ENCODE results near the gene MCTP2.

Gene MCTP2

GRCh38 chr15:94456226-94456625 lies 224.9 kb downstream of the MCTP2 start:
- H3K79me1 ChIP-seq (ENCODE audit: low read depth, low read length) = no peaks in the 10 kb centered on the region
- DNase-seq (ENCODE audit: low spot score) = no peak
- H2BK15ac ChIP-seq (ENCODE audit: low read length) = no peak overlapping the region
- no peak overlapping the region for H2BK5ac ChIP-seq (ENCODE audit: low read length)
- H3K36me3 ChIP-seq (replicated peaks in 1 of 2; ENCODE audit: control insufficient read depth in 2 of 2, insufficient read depth in 2 of 2, low read length in 2 of 2) = no peaks in the 10 kb centered on the region
- H3K9me3 ChIP-seq (replicated peaks in 1 of 2; ENCODE audit: control insufficient read depth in 2 of 2, insufficient read depth in 1 of 2, low read depth in 1 of 2, low read length in 2 of 2) = no peaks in the 10 kb centered on the region
- no peak overlapping the region for H3K9ac ChIP-seq (ENCODE audit: low read depth, low read length, poor library complexity)
- no peak overlapping the region for H3K27ac ChIP-seq (replicated peaks; ENCODE audit: low read length)
- WGBS, 2 donors (ENCODE audit: extremely low coverage in 2 of 2, insufficient read length in 2 of 2, insufficient replicate concordance in 1 of 2) = no CpG with 5 or more reads among the region's 5 CpGs
- no peak overlapping the region for H2BK12ac ChIP-seq (ENCODE audit: low read length)
- no peak overlapping the region for H2AFZ ChIP-seq (ENCODE audit: low read length)
- H3K23ac ChIP-seq (ENCODE audit: low read depth, low read length, poor library complexity) = no peak overlapping the region
- no peak overlapping the region for H2AK5ac ChIP-seq (ENCODE audit: low read depth, low read length)
- no peak overlapping the region for H3K4me3 ChIP-seq (ENCODE audit: low read length in 2 of 2)
- no peak overlapping the region for H3K4ac ChIP-seq (ENCODE audit: low read length)
- no peak overlapping the region for H3K4me2 ChIP-seq (ENCODE audit: insufficient read depth, low read length, poor library complexity, severe bottlenecking)
- H4K8ac ChIP-seq (ENCODE audit: low read depth, low read length) = no peak overlapping the region
- peaks cover 9 to 10% of the 10 kb centered on the region in 2 donors for H3K4me1 ChIP-seq (ENCODE audit: control insufficient read depth in 2 of 2, insufficient read depth in 1 of 2, low read depth in 1 of 2, low read length in 2 of 2)
- H4K91ac ChIP-seq (ENCODE audit: low read depth, low read length, poor library complexity) = no peak overlapping the region
- no peak overlapping the region for H2BK120ac ChIP-seq (ENCODE audit: low read depth, low read length)
- no peak overlapping the region for H3K14ac ChIP-seq (ENCODE audit: low read length)
- H3K27me3 ChIP-seq (ENCODE audit: control insufficient read depth in 3 of 3, insufficient read depth in 3 of 3, low read depth in 1 of 3, low read length in 3 of 3) = no peaks in the 10 kb centered on the region
- H3K18ac ChIP-seq (ENCODE audit: low read length) = no peak overlapping the region

GRCh38 chr15:94457661-94458060 lies 226.3 kb downstream of the MCTP2 start:
- no peak overlapping the region for H4K91ac ChIP-seq (ENCODE audit: low read depth, low read length, poor library complexity)
- no peak overlapping the region for H3K18ac ChIP-seq (ENCODE audit: low read length)
- H3K4me1 ChIP-seq (ENCODE audit: control insufficient read depth in 2 of 2, insufficient read depth in 1 of 2, low read depth in 1 of 2, low read length in 2 of 2) = peaks cover 9 to 16% of the 10 kb centered on the region in 2 donors
- no peak overlapping the region for H2BK15ac ChIP-seq (ENCODE audit: low read length)
- H2BK120ac ChIP-seq (ENCODE audit: low read depth, low read length) = no peak overlapping the region
- H3K79me1 ChIP-seq (ENCODE audit: low read depth, low read length) = no peaks in the 10 kb centered on the region
- H3K9me3 ChIP-seq (replicated peaks in 1 of 2; ENCODE audit: control insufficient read depth in 2 of 2, insufficient read depth in 1 of 2, low read depth in 1 of 2, low read length in 2 of 2) = no peaks in the 10 kb centered on the region
- no peak overlapping the region for H2AK5ac ChIP-seq (ENCODE audit: low read depth, low read length)
- no peak overlapping the region for H3K4me3 ChIP-seq (ENCODE audit: low read length in 2 of 2)
- no peak overlapping the region for H3K27ac ChIP-seq (replicated peaks; ENCODE audit: low read length)
- H3K4me2 ChIP-seq (ENCODE audit: insufficient read depth, low read length, poor library complexity, severe bottlenecking) = no peak overlapping the region
- H3K23ac ChIP-seq (ENCODE audit: low read depth, low read length, poor library complexity) = no peak overlapping the region
- no peak overlapping the region for H4K8ac ChIP-seq (ENCODE audit: low read depth, low read length)
- H2BK5ac ChIP-seq (ENCODE audit: low read length) = no peak overlapping the region
- H3K27me3 ChIP-seq (ENCODE audit: control insufficient read depth in 3 of 3, insufficient read depth in 3 of 3, low read depth in 1 of 3, low read length in 3 of 3) = no peaks in the 10 kb centered on the region
- no peak overlapping the region for H3K9ac ChIP-seq (ENCODE audit: low read depth, low read length, poor library complexity)
- WGBS, 2 donors (ENCODE audit: extremely low coverage in 2 of 2, insufficient read length in 2 of 2, insufficient replicate concordance in 1 of 2) = no CpG with 5 or more reads among the region's 8 CpGs
- H3K14ac ChIP-seq (ENCODE audit: low read length) = no peak overlapping the region
- H2AFZ ChIP-seq (ENCODE audit: low read length) = no peak overlapping the region
- H3K36me3 ChIP-seq (replicated peaks in 1 of 2; ENCODE audit: control insufficient read depth in 2 of 2, insufficient read depth in 2 of 2, low read length in 2 of 2) = no peaks in the 10 kb centered on the region
- H2BK12ac ChIP-seq (ENCODE audit: low read length) = no peak overlapping the region
- no peak for DNase-seq (ENCODE audit: low spot score)
- H3K4ac ChIP-seq (ENCODE audit: low read length) = no peak overlapping the region

- no CpG with 5 or more reads among the region's 1 CpG for WGBS, 2 donors (ENCODE audit: extremely low coverage in 2 of 2, insufficient read length in 2 of 2, insufficient replicate concordance in 1 of 2)
- no peaks in the 10 kb centered on the region for H3K27me3 ChIP-seq (ENCODE audit: control insufficient read depth in 3 of 3, insufficient read depth in 3 of 3, low read depth in 1 of 3, low read length in 3 of 3)
- H2BK12ac ChIP-seq (ENCODE audit: low read length) = no peak overlapping the region
- H3K18ac ChIP-seq (ENCODE audit: low read length) = peak overlapping the region; percentile 52
- no peak overlapping the region for H4K8ac ChIP-seq (ENCODE audit: low read depth, low read length)
- no peak overlapping the region for H2BK15ac ChIP-seq (ENCODE audit: low read length)
- H2BK120ac ChIP-seq (ENCODE audit: low read depth, low read length) = no peak overlapping the region
- H3K4ac ChIP-seq (ENCODE audit: low read length) = no peak overlapping the region
- H4K91ac ChIP-seq (ENCODE audit: low read depth, low read length, poor library complexity) = no peak overlapping the region
- H2AK5ac ChIP-seq (ENCODE audit: low read depth, low read length) = no peak overlapping the region
- H3K27ac ChIP-seq (replicated peaks; ENCODE audit: low read length) = peak overlapping the region; percentile 2
- peak overlapping the region; percentile 12 for H3K4me2 ChIP-seq (ENCODE audit: insufficient read depth, low read length, poor library complexity, severe bottlenecking)
- H2AFZ ChIP-seq (ENCODE audit: low read length) = peak overlapping the region; percentile 5
- no peak overlapping the region for H3K9ac ChIP-seq (ENCODE audit: low read depth, low read length, poor library complexity)
- H3K79me1 ChIP-seq (ENCODE audit: low read depth, low read length) = no peaks in the 10 kb centered on the region
- peak overlapping the region; percentile 77 for H2BK5ac ChIP-seq (ENCODE audit: low read length)
- peaks cover 9 to 16% of the 10 kb centered on the region in 2 donors for H3K4me1 ChIP-seq (ENCODE audit: control insufficient read depth in 2 of 2, insufficient read depth in 1 of 2, low read depth in 1 of 2, low read length in 2 of 2)
- H3K14ac ChIP-seq (ENCODE audit: low read length) = no peak overlapping the region
- no peak overlapping the region for H3K23ac ChIP-seq (ENCODE audit: low read depth, low read length, poor library complexity)
- no peaks in the 10 kb centered on the region for H3K9me3 ChIP-seq (replicated peaks in 1 of 2; ENCODE audit: control insufficient read depth in 2 of 2, insufficient read depth in 1 of 2, low read depth in 1 of 2, low read length in 2 of 2)
- peak; percentile 14 for DNase-seq (ENCODE audit: low spot score)
- H3K4me3 ChIP-seq (ENCODE audit: low read length in 2 of 2) = no peak overlapping the region
- H3K36me3 ChIP-seq (replicated peaks in 1 of 2; ENCODE audit: control insufficient read depth in 2 of 2, insufficient read depth in 2 of 2, low read length in 2 of 2) = no peaks in the 10 kb centered on the region
Measured at GRCh38 chr15:94460624-94461023, 229.3 kb downstream of the MCTP2 start.

- WGBS, 2 donors (ENCODE audit: extremely low coverage in 2 of 2, insufficient read length in 2 of 2, insufficient replicate concordance in 1 of 2) = no CpG with 5 or more reads among the region's 1 CpG
- Histone ChIP-seq H2BK12ac (ENCODE audit: low read length) (no peak overlapping the region), H3K23ac (ENCODE audit: low read depth, low read length, poor library complexity) (no peak overlapping the region), H3K36me3 (replicated peaks in 1 of 2; ENCODE audit: control insufficient read depth in 2 of 2, insufficient read depth in 2 of 2, low read length in 2 of 2) (no peaks in the 10 kb centered on the region), H3K27ac (replicated peaks; ENCODE audit: low read length) (no peak overlapping the region), H2BK15ac (ENCODE audit: low read length) (no peak overlapping the region), H3K27me3 (ENCODE audit: control insufficient read depth in 3 of 3, insufficient read depth in 3 of 3, low read depth in 1 of 3, low read length in 3 of 3) (no peaks in the 10 kb centered on the region), H3K9ac (ENCODE audit: low read depth, low read length, poor library complexity) (no peak overlapping the region), H4K8ac (ENCODE audit: low read depth, low read length) (no peak overlapping the region), H4K91ac (ENCODE audit: low read depth, low read length, poor library complexity) (no peak overlapping the region), H2BK5ac (ENCODE audit: low read length) (no peak overlapping the region), H2AK5ac (ENCODE audit: low read depth, low read length) (no peak overlapping the region), H3K4ac (ENCODE audit: low read length) (no peak overlapping the region), H3K9me3 (replicated peaks in 1 of 2; ENCODE audit: control insufficient read depth in 2 of 2, insufficient read depth in 1 of 2, low read depth in 1 of 2, low read length in 2 of 2) (no peaks in the 10 kb centered on the region), H3K4me3 (ENCODE audit: low read length in 2 of 2) (no peak overlapping the region), H2BK120ac (ENCODE audit: low read depth, low read length) (no peak overlapping the region), H2AFZ (ENCODE audit: low read length) (no peak overlapping the region), H3K4me1 (ENCODE audit: control insufficient read depth in 2 of 2, insufficient read depth in 1 of 2, low read depth in 1 of 2, low read length in 2 of 2) (peaks cover 0 to 2% of the 10 kb centered on the region in 2 donors), H3K79me1 (ENCODE audit: low read depth, low read length) (no peaks in the 10 kb centered on the region), H3K4me2 (ENCODE audit: insufficient read depth, low read length, poor library complexity, severe bottlenecking) (no peak overlapping the region), H3K18ac (ENCODE audit: low read length) (no peak overlapping the region), H3K14ac (ENCODE audit: low read length) (no peak overlapping the region)
- no peak for DNase-seq (ENCODE audit: low spot score)
Measured at GRCh38 chr15:94467034-94467433, 235.7 kb downstream of the MCTP2 start.
